Inflammatory macrophage treated with lipopolysaccharide for 4 hours (primary cell): ENCODE data around the gene TSPAN5.
A peak's percentile ranks its signal among the peaks of the same experiment; 100 is the strongest.

ENCODE experiments used
- DNase-seq: peaks from one replicate; pipeline ENCODE4 v3.0.0-alpha.2; 2020

Gene TSPAN5

GRCh38 chr4:98577956-98578355, 80.5 kb downstream of the TSPAN5 start:
- DNase-seq = peak; percentile 1

- DNase-seq = no peak
Measured at GRCh38 chr4:98574816-98575215, 83.6 kb downstream of the TSPAN5 start.

- no peak for DNase-seq
Measured at GRCh38 chr4:98573791-98574190, 84.6 kb downstream of the TSPAN5 start.

GRCh38 chr4:98572697-98573096, 85.7 kb downstream of the TSPAN5 start:
- no peak for DNase-seq

GRCh38 chr4:98571161-98571786, 87.1 kb downstream of the TSPAN5 start:
- DNase-seq = no peak

- DNase-seq = no peak
Measured at GRCh38 chr4:98570151-98570797, 88.1 kb downstream of the TSPAN5 start.

- DNase-seq = no peak
Measured at GRCh38 chr4:98568941-98569663, 89.3 kb downstream of the TSPAN5 start.

GRCh38 chr4:98567611-98568010, 90.8 kb downstream of the TSPAN5 start:
- DNase-seq = no peak

GRCh38 chr4:98566361-98567008, 91.9 kb downstream of the TSPAN5 start:
- no peak for DNase-seq

- no peak for DNase-seq
Measured at GRCh38 chr4:98565681-98566301, 92.6 kb downstream of the TSPAN5 start.

GRCh38 chr4:98564852-98565251, 93.6 kb downstream of the TSPAN5 start:
- DNase-seq = no peak

GRCh38 chr4:98560321-98560720, 98.1 kb downstream of the TSPAN5 start:
- no peak for DNase-seq

- no peak for DNase-seq
Measured at GRCh38 chr4:98558471-98559169, 99.8 kb downstream of the TSPAN5 start.

GRCh38 chr4:98557194-98557892, 101.1 kb downstream of the TSPAN5 start:
- DNase-seq = no peak

- DNase-seq = no peak
Measured at GRCh38 chr4:98556451-98556850, 102.0 kb downstream of the TSPAN5 start.

- no peak for DNase-seq
Measured at GRCh38 chr4:98555798-98556445, 102.5 kb downstream of the TSPAN5 start.

GRCh38 chr4:98546910-98547594, 111.4 kb downstream of the TSPAN5 start:
- DNase-seq = no peak

GRCh38 chr4:98544818-98545414, 113.5 kb downstream of the TSPAN5 start:
- no peak for DNase-seq

GRCh38 chr4:98544141-98544817, 114.1 kb downstream of the TSPAN5 start:
- no peak for DNase-seq

- no peak for DNase-seq
Measured at GRCh38 chr4:98542011-98542410, 116.4 kb downstream of the TSPAN5 start.
